Epidermal melanocyte (primary cell): ENCODE data around the gene GRB10.
"Not testable (repeated sequence)": the region's sequence is repeated elsewhere in the genome, so short reads cannot be mapped to it uniquely, and the experiment has no call there.

Source experiments
- DNase-seq: peaks from one replicate; pipeline ENCODE4 v3.0.0; 2011; ENCODE audit warnings: low spot score; ENCODE audit not compliant: insufficient read length

GRB10 gene

GRCh38 chr7:50745336-50745735 is 37.4 kb downstream of the GRB10 start:
- DNase-seq: no peak

- no peak for DNase-seq
Observed at GRCh38 chr7:50743893-50744292, 38.8 kb downstream of the GRB10 start.

- no peak for DNase-seq
Observed at GRCh38 chr7:50743016-50743415, 39.7 kb downstream of the GRB10 start.

GRCh38 chr7:50742401-50742800 is 40.3 kb downstream of the GRB10 start:
- no peak for DNase-seq

GRCh38 chr7:50739744-50740435 is 42.8 kb downstream of the GRB10 start:
- DNase-seq: no peak

GRCh38 chr7:50738932-50739331 is 43.8 kb downstream of the GRB10 start:
- DNase-seq: no peak

GRCh38 chr7:50735836-50736235 is 46.9 kb downstream of the GRB10 start:
- not testable (repeated sequence) for DNase-seq

- no peak for DNase-seq
Observed at GRCh38 chr7:50735333-50735732, 47.4 kb downstream of the GRB10 start.

GRCh38 chr7:50734246-50734645 is 48.5 kb downstream of the GRB10 start:
- DNase-seq: no peak

- no peak for DNase-seq
Observed at GRCh38 chr7:50733552-50733951, 49.1 kb downstream of the GRB10 start.

- DNase-seq: no peak
Observed at GRCh38 chr7:50731703-50732582, 50.8 kb downstream of the GRB10 start.

- no peak for DNase-seq
Observed at GRCh38 chr7:50730446-50731400, 52.0 kb downstream of the GRB10 start.

- DNase-seq: no peak
Observed at GRCh38 chr7:50729962-50730361, 52.7 kb downstream of the GRB10 start.

GRCh38 chr7:50728184-50728583 is 54.5 kb downstream of the GRB10 start:
- DNase-seq: no peak

- DNase-seq: no peak
Observed at GRCh38 chr7:50727711-50728110, 55.0 kb downstream of the GRB10 start.

GRCh38 chr7:50727072-50727471 is 55.6 kb downstream of the GRB10 start:
- no peak for DNase-seq

- no peak for DNase-seq
Observed at GRCh38 chr7:50725774-50726173, 56.9 kb downstream of the GRB10 start.

GRCh38 chr7:50724526-50725520 is 57.9 kb downstream of the GRB10 start:
- DNase-seq: no peak

GRCh38 chr7:50723888-50724287 is 58.8 kb downstream of the GRB10 start:
- no peak for DNase-seq

GRCh38 chr7:50723173-50723572 is 59.5 kb downstream of the GRB10 start:
- DNase-seq: no peak
